Measurements from ENCODE around the gene TTYH2.

The TTYH2 gene

DNA sequence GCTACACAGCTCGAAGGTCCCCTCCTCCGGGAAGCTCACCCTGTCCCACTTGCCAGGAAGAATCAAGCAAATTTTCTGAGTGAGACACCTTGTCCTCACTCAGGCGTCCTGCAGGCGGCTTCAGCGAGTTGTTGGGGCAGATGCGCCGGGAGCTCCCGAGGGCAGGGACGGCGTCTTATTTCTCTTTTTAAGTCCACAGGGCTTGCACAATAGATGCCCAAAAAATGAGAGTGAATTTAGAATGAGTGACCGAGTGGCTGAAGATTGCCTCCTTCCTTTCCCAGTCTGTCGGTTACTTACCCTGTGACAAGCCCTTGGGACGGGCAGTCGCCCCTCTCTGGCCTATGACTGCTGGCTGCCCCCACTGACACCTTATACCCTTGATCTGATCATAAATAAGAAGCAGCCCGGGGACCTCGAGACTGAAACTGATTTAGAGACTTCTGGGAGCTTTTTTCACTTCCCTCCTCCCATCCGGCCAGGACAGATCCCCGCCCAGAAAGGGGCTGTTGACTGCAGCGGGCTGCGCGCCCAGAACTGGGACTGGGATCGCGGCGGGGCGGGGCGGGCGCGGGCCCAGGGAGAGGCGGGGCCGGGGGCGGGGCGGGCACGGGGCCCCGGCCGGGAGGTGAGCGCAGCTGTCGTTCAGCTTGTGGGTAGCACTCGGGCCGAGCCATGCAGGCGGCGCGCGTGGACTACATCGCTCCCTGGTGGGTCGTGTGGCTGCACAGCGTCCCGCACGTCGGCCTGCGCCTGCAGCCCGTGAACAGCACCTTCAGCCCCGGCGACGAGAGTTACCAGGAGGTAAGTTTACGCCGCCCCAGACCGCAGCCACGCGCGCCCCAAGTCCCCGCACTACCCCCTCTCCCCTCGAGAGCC lies at the start of gene TTYH2:
Gene TTYH2, plus strand, starts transcription at position 659 of the 879 bp plus-strand sequence. Its CDS starts 17 bp downstream, at position 676.
- peak within 1 kb of the TSS; percentile 80 for H3K27ac Mint-ChIP-seq
- no peaks in the 10 kb centered on the region for H3K27me3 Mint-ChIP-seq
- H3K36me3 Mint-ChIP-seq (ENCODE audit: low read depth): peaks cover 41% of the 10 kb centered on the region
- no peaks in the 10 kb centered on the region for H3K9me3 Mint-ChIP-seq
- peak; percentile 82 for DNase-seq
- peak within 1 kb of the TSS; percentile 68 for H3K4me3 Mint-ChIP-seq
- peaks cover 74% of the 10 kb centered on the region for H3K4me1 Mint-ChIP-seq (ENCODE audit: low read depth)

DNA sequence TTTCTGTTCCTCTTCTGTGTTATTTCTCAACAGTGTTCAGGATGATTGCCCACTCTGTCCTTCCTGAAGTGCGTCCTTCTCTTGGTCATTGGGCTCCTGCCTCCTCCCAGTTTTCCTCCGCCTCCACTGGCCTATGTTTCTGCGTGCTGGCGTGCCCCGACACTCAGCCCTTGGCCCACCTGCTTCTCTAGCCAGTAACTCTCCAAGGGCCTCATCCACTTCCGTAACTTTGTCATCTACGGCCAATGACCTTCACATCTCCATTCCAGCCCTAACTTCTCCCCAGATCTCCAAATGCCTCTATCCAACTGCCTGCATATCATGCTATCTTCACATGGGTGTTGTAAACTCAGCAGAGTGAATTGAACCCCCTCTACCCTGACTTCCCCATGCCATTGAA lies 49.5 kb upstream of the TTYH2 start:
- DNase-seq: no peak
- Mint-ChIP-seq H3K27me3 (peaks cover 31% of the 10 kb centered on the region), H3K36me3 (ENCODE audit: low read depth) (no peaks in the 10 kb centered on the region), H3K9me3 (no peaks in the 10 kb centered on the region), H3K27ac (no peak overlapping the region), H3K4me1 (ENCODE audit: low read depth) (no peaks in the 10 kb centered on the region), H3K4me3 (no peak overlapping the region)

GRCh38 chr17:74164446-74165045 lies 48.8 kb upstream of the TTYH2 start:
- H3K27ac Mint-ChIP-seq: no peak overlapping the region
- H3K4me3 Mint-ChIP-seq: no peak overlapping the region
- DNase-seq: no peak
- no peaks in the 10 kb centered on the region for H3K9me3 Mint-ChIP-seq
- peaks cover 28% of the 10 kb centered on the region for H3K27me3 Mint-ChIP-seq
- no peaks in the 10 kb centered on the region for H3K4me1 Mint-ChIP-seq (ENCODE audit: low read depth)
- H3K36me3 Mint-ChIP-seq (ENCODE audit: low read depth): no peaks in the 10 kb centered on the region

DNA sequence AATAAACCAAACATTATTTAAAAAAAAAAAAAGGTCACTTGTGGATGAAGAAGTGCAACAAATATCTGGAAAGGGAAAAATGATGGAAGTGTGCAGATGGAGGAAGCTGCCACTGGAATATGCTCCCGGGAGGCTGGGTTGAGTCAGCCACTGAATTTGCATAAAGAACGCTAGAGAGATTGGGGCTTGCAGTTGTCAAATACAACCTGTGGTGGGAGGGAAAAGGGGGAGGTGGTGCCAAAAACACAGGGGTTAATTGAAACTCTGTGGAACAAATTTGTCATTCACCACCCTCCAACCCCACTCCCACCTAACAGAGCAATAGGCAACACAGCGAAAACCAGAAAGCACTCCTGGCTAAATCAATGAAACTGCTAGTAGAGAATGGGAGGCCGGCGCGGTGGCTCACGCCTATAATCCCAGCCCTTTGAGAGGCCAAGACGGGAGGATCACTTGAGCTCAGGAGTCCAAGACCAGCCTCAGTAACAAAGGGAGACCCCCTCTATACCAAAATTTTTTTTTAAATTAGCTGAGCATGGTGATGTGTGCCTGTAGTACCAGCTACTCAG lies 47.5 kb upstream of the TTYH2 start:
- Mint-ChIP-seq H3K36me3 (ENCODE audit: low read depth) (no peaks in the 10 kb centered on the region), H3K27ac (no peak overlapping the region), H3K9me3 (no peaks in the 10 kb centered on the region), H3K4me3 (no peak overlapping the region), H3K27me3 (peaks cover 25% of the 10 kb centered on the region), H3K4me1 (ENCODE audit: low read depth) (no peaks in the 10 kb centered on the region)
- DNase-seq: no peak

DNA sequence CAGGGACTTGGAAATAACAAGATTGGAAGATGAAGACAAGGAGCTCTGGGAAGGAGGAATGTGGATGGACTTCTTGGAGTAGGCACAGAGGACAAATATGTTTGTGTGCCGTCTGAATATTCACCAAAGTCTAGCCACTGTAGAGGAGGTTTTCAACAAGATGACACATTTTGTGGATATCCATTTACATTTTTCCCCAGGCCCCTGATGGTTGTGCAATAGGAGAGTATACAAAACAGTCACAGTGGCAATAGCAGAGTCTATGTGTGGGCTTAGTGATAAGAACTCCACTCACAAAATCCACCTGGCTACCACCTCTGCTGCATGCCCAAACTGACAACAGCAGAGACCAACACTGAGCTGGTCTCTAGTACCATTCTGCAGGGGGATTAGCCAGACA lies 42.4 kb upstream of the TTYH2 start:
- H3K36me3 Mint-ChIP-seq (ENCODE audit: low read depth): no peaks in the 10 kb centered on the region
- peaks cover 36% of the 10 kb centered on the region for H3K27me3 Mint-ChIP-seq
- H3K4me1 Mint-ChIP-seq (ENCODE audit: low read depth): no peaks in the 10 kb centered on the region
- H3K27ac Mint-ChIP-seq: no peak overlapping the region
- no peak overlapping the region for H3K4me3 Mint-ChIP-seq
- no peak for DNase-seq
- H3K9me3 Mint-ChIP-seq: no peaks in the 10 kb centered on the region

- DNase-seq: no peak
- Mint-ChIP-seq H3K27ac (no peak overlapping the region), H3K9me3 (no peaks in the 10 kb centered on the region), H3K27me3 (peaks cover 31% of the 10 kb centered on the region), H3K36me3 (ENCODE audit: low read depth) (no peaks in the 10 kb centered on the region), H3K4me3 (no peak overlapping the region), H3K4me1 (ENCODE audit: low read depth) (no peaks in the 10 kb centered on the region)
These were observed 40.7 kb upstream of the TTYH2 start for GRCh38 chr17:74172700-74173099.

- Mint-ChIP-seq H3K27ac (no peak overlapping the region), H3K4me3 (no peak overlapping the region), H3K9me3 (no peaks in the 10 kb centered on the region), H3K36me3 (ENCODE audit: low read depth) (no peaks in the 10 kb centered on the region), H3K27me3 (peaks cover 51% of the 10 kb centered on the region), H3K4me1 (ENCODE audit: low read depth) (no peaks in the 10 kb centered on the region)
- DNase-seq: peak; percentile 61
These were observed 36.8 kb upstream of the TTYH2 start for GRCh38 chr17:74176546-74177001.

GRCh38 chr17:74177018-74177450 lies 36.3 kb upstream of the TTYH2 start:
- Mint-ChIP-seq H3K27ac (no peak overlapping the region), H3K4me1 (ENCODE audit: low read depth) (no peaks in the 10 kb centered on the region), H3K9me3 (no peaks in the 10 kb centered on the region), H3K27me3 (peaks cover 51% of the 10 kb centered on the region), H3K36me3 (ENCODE audit: low read depth) (no peaks in the 10 kb centered on the region), H3K4me3 (no peak overlapping the region)
- no peak for DNase-seq

DNA sequence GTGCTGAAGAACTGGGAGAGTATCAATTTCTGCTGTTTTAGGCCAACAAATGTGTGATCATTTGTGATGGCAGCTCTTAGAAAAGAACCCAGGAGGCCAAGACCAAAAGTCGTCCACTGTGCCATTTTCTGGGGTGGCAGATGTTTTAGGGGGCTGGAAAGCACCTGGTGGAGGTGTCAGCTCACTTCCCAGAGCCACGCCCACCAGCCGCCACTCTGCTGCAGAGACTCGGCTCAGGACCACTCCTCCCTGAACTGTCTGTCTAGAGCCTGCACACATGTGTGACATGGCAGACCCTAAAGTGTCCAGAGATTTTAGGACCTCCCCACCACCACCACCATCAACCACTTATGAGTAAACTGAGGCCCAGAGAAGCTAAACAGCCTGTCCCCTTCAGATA lies 33.8 kb upstream of the TTYH2 start:
- Mint-ChIP-seq H3K4me3 (no peak overlapping the region), H3K36me3 (ENCODE audit: low read depth) (no peaks in the 10 kb centered on the region), H3K9me3 (no peaks in the 10 kb centered on the region), H3K4me1 (ENCODE audit: low read depth) (no peaks in the 10 kb centered on the region), H3K27me3 (peaks cover 48% of the 10 kb centered on the region), H3K27ac (no peak overlapping the region)
- no peak for DNase-seq

DNA sequence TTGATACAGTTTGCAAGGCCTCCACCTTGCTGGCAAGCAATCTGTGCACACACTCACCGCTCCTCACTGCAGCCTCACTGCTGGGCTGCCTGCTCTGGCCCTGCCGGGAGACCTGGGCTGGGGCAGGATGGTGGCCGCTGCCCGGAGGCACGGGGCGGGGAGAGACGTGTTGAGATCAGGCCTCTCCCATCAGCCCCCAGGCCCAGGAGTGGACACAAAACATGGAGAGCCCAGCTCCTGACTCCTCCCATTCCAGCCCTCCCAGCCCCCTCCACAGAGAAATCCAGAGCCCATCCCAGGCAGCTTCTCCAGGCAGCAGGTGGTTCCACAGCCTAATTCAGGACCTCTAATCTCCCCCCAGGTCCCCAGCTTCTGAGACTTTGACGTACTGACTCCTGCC lies 33.0 kb upstream of the TTYH2 start:
- no peak overlapping the region for H3K27ac Mint-ChIP-seq
- H3K27me3 Mint-ChIP-seq: peaks cover 43% of the 10 kb centered on the region
- no peak overlapping the region for H3K4me3 Mint-ChIP-seq
- no peaks in the 10 kb centered on the region for H3K4me1 Mint-ChIP-seq (ENCODE audit: low read depth)
- no peaks in the 10 kb centered on the region for H3K9me3 Mint-ChIP-seq
- no peaks in the 10 kb centered on the region for H3K36me3 Mint-ChIP-seq (ENCODE audit: low read depth)
- no peak for DNase-seq

GRCh38 chr17:74181341-74181740 lies 32.0 kb upstream of the TTYH2 start:
- Mint-ChIP-seq H3K36me3 (ENCODE audit: low read depth) (no peaks in the 10 kb centered on the region), H3K27ac (no peak overlapping the region), H3K9me3 (no peaks in the 10 kb centered on the region), H3K4me1 (ENCODE audit: low read depth) (no peaks in the 10 kb centered on the region), H3K4me3 (no peak overlapping the region), H3K27me3 (peaks cover 39% of the 10 kb centered on the region)
- no peak for DNase-seq

DNA sequence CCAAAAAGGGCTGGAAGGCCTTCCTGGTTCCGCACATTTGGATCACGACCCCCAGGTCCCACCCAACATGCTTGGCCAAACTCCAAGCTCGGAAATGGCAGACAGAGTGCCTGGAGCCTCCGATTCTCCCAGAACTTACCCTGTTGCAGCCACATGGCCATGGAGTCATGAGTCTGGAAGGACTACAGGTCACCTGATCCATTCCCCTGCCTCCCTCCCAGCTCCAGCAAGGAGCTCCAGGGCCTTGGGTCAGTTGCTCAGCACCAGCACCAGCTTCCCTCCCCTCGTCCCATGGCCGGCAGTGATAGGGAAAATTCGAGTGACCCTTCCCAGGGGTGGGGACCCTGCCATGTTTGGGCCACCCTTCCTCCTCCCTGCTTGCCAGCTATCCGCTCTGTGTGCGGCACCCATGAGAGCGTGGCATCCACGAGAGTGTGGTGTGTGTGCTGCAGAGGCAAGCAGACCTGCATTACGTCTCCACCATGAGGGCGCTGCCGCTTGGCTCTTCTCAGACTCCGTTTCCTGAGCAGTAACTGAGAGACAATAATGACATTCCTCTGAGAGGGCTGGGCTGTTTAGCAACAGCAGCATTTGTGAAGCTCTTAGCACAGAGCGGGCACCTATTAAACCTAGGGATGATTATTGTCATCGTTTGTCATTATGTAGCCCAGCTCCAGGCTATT lies 31.2 kb upstream of the TTYH2 start:
- no peak for DNase-seq
- H3K27ac Mint-ChIP-seq: no peak overlapping the region
- no peaks in the 10 kb centered on the region for H3K36me3 Mint-ChIP-seq (ENCODE audit: low read depth)
- H3K4me3 Mint-ChIP-seq: no peak overlapping the region
- H3K27me3 Mint-ChIP-seq: peaks cover 33% of the 10 kb centered on the region
- H3K9me3 Mint-ChIP-seq: no peaks in the 10 kb centered on the region
- no peaks in the 10 kb centered on the region for H3K4me1 Mint-ChIP-seq (ENCODE audit: low read depth)

GRCh38 chr17:74183411-74183810 lies 30.0 kb upstream of the TTYH2 start:
- Mint-ChIP-seq H3K4me1 (ENCODE audit: low read depth) (no peaks in the 10 kb centered on the region), H3K27ac (no peak overlapping the region), H3K36me3 (ENCODE audit: low read depth) (no peaks in the 10 kb centered on the region), H3K9me3 (no peaks in the 10 kb centered on the region), H3K4me3 (no peak overlapping the region), H3K27me3 (peaks cover 26% of the 10 kb centered on the region)
- DNase-seq: no peak

DNA sequence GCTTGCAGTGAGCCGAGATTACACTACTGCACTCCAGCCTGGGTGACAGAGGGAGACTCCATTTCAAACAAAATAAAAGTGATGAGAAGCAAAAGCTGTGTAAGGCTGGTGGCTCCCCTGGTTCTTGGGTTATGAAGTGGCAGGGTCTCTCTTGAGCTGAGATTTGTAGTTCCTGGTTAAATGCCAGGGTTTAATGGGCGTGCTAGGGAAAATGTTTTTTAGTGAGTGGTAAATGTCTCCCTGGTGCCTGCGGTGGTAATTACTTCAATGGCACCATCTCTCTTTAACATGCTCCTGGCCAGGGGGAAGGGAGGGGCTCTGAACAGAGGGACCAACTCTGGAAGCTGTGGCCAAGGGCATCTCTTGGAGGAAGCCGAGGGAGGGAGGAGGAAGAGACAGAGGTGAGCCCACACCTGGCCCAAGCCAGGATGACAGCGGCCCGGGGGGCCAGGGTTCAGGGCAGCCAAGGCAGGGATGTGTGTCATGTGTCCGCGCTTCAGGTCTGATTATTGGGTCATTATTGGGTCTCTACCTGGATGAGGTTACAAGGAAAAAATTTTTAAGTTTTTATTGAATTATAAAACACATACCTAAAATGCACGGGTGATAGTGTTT lies 27.7 kb upstream of the TTYH2 start:
- no peak for DNase-seq
- peaks cover 7% of the 10 kb centered on the region for H3K27me3 Mint-ChIP-seq
- no peaks in the 10 kb centered on the region for H3K4me1 Mint-ChIP-seq (ENCODE audit: low read depth)
- no peaks in the 10 kb centered on the region for H3K9me3 Mint-ChIP-seq
- no peak overlapping the region for H3K4me3 Mint-ChIP-seq
- H3K36me3 Mint-ChIP-seq (ENCODE audit: low read depth): no peaks in the 10 kb centered on the region
- H3K27ac Mint-ChIP-seq: no peak overlapping the region
